OCI-LY7 (cell line): ENCODE measurements around the gene CCDC38. TPM values are rescaled to one million over a fixed set of nuclear protein-coding genes. Genes with fewer than 3 reads are reported as not detected.

ENCODE experiments used
- BruUV-seq: library from RNA; stranded (reverse); fragments of 400-500 nt; replicated peaks from 2 replicates; lab custom pipeline; 2021; lab: Mats Ljungman, UMichigan
- CTCF ChIA-PET: fragments of 300-600 bp; sonication (Branson Sonifier 250); formaldehyde crosslinking; loops from one replicate; lab custom pipeline; 2022; ENCODE audit warnings: antibody characterized with exemption; ENCODE audit not compliant: unreplicated experiment; lab: Charles Lee
- POLR2A ChIA-PET: fragments of 300-600 bp; sonication (Branson Sonifier 250); formaldehyde crosslinking; loops from one replicate; lab custom pipeline; 2022; ENCODE audit warnings: antibody characterized with exemption; lab: Charles Lee
- DNase-seq: peaks from one replicate; pipeline ENCODE4 v3.0.0-alpha.2; 2015; ENCODE audit warnings: low spot score
- H2AFZ ChIP-seq: fragments of 200-600 bp; sonication (generic), shearing (Covaris generic); 2 replicates; pipeline ENCODE4 v1.6.1; 2014; ENCODE audit warnings: mild to moderate bottlenecking, antibody characterized with exemption, low read length, moderate library complexity
- H3K27ac ChIP-seq: fragments of 200-600 bp; sonication (generic); 2 replicates; pipeline ENCODE4 v1.5.1; 2014; ENCODE audit warnings: mixed run types, low read depth, mild to moderate bottlenecking, moderate library complexity, low read length, inconsistent platforms; ENCODE audit not compliant: poor library complexity, severe bottlenecking
- H3K36me3 ChIP-seq: fragments of 200-600 bp; sonication (generic); 2 replicates; pipeline ENCODE4 v1.6.1; 2014; ENCODE audit warnings: mild to moderate bottlenecking, antibody characterized with exemption, low read length, moderate library complexity, mixed read lengths; ENCODE audit not compliant: insufficient read depth
- H3K4me1 ChIP-seq: fragments of 200-600 bp; sonication (generic); 2 replicates; pipeline ENCODE4 v1.5.1; 2014; ENCODE audit warnings: mild to moderate bottlenecking, low read length; ENCODE audit not compliant: insufficient read depth, poor library complexity, severe bottlenecking
- H3K4me2 ChIP-seq: fragments of 200-600 bp; sonication (generic); 2 replicates; pipeline ENCODE4 v1.6.1; 2014; ENCODE audit warnings: mild to moderate bottlenecking, low read length
- H3K4me3 ChIP-seq: fragments of 200-600 bp; sonication (generic); 2 replicates; pipeline ENCODE4 v1.5.1; 2014; ENCODE audit warnings: mild to moderate bottlenecking, low read depth, low read length; ENCODE audit not compliant: poor library complexity, severe bottlenecking
- H3K79me2 ChIP-seq: fragments of 200-600 bp; sonication (generic); 2 replicates; pipeline ENCODE4 v1.6.1; 2016; ENCODE audit warnings: low read depth, mild to moderate bottlenecking, low read length, moderate library complexity, mixed read lengths; ENCODE audit not compliant: insufficient read depth
- H3K9me2 ChIP-seq: fragments of 200-600 bp; sonication (generic); 2 replicates; pipeline ENCODE4 v1.6.1; 2016; ENCODE audit warnings: mild to moderate bottlenecking, low read length, mixed read lengths; ENCODE audit not compliant: insufficient read depth
- H3K9me3 ChIP-seq: fragments of 200-600 bp; sonication (generic); 2 replicates; pipeline ENCODE4 v1.6.1; 2014; ENCODE audit warnings: mild to moderate bottlenecking, mixed run types, low read length, mixed read lengths
- H4K20me1 ChIP-seq: fragments of 200-600 bp; sonication (generic); 2 replicates; pipeline ENCODE4 v1.6.1; 2014; ENCODE audit warnings: mild to moderate bottlenecking, antibody characterized with exemption, low read length, moderate library complexity, mixed read lengths; ENCODE audit not compliant: insufficient read depth
- EZH2phosphoT487 ChIP-seq: fragments of 200-600 bp; sonication (generic); IDR thresholded peaks from 2 replicates; pipeline ENCODE4 v1.6.1; 2018; ENCODE audit warnings: low read depth, borderline replicate concordance, mild to moderate bottlenecking, mixed run types, antibody characterized with exemption, low read length, moderate library complexity, mixed read lengths
- intact Hi-C: fragments of 100-400 bp; cut with micrococcal nuclease; formaldehyde crosslinking; loops from one replicate; pipeline ENCODE4 v1.10.0; 2022; ENCODE audit not compliant: unreplicated experiment
- total RNA-seq, 2 experiments: library from RNA; depleted of rRNA in 1 of 2; stranded (reverse); fragments of >200 nt in 1 of 2; shearing (Covaris generic) in 1 of 2; gene quantifications; 2 replicates each; pipeline ENCODE4 v1.2.3, GENCODE V29; 2014 to 2022
- TF ChIP-seq, protein P1 (sequence below): fragments of 200-600 bp; sonication (generic); conservative IDR thresholded peaks from 2 replicates; pipeline ENCODE4 v1.5.1; 2014; ENCODE audit warnings: mild to moderate bottlenecking, antibody characterized with exemption, low read length, moderate library complexity, mixed read lengths

CCDC38 gene
- total RNA-seq, 2 experiments from 2014 or later: 0.16 to 0.99 TPM

DNA sequence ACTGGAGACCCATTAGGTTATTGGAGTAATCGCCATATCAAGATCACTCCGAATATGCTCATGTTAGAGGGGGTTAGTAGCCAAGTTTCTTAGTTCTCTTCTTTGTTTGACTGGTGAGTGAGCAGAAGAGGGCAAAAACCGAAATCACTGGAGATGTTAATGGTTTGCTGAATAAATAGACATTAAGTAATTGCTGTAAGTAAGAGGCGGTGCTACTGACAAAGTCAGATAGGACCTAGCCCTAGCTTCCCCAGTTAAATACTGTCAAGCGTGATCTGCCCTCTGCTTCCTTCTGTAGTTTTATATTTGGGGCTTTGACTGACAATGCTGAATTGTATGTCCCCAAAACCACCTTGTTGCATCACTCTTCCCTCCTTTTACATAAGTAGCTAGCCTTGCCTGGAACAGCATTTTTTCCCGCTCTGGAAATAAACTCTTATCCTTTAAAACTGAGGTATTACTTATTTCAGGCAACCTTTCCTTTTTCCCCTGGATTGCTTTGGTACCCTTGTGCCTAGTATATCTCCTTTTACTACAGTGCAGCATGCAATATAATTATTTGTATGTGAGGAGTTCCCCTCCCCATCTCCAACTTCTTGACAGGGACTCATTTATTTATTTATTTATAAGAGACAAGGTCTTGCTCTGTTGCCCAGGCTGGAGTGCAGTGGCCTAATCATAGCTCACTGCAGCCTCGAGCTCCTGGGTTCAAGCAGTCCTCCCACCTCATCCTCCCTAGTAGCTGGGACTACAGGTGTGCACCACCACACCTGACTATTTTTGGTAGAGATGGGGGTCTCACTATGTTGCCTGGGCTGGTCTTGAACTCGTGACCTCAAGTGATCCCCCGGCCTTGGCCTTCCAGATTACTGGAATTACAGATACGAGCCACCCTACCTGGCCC, 82.2 kb downstream of the CCDC38 start:
- Histone ChIP-seq H2AFZ (no peak overlapping the region), H4K20me1 (0 out of 2 replicates have a peak, but pooled peaks cover 6% of the 10 kb centered on the region), H3K4me2 (peak overlapping the region; percentile 94), H3K36me3 (peaks cover 52% of the 10 kb centered on the region), H3K79me2 (peaks cover 64% of the 10 kb centered on the region), H3K27ac (no peak overlapping the region), H3K4me3 (peak overlapping the region; percentile 98), H3K9me3 (peaks cover 25% of the 10 kb centered on the region), H3K4me1 (peaks cover 14% of the 10 kb centered on the region), H3K9me2 (no peaks in the 10 kb centered on the region)
- intact Hi-C loops: loop anchor here (2.0 kb wide), 1 partner anchor 83 kb away; the partner anchor contains the start of genes AMDHD1 and CCDC38
- no TSS peak for BruUV-seq
- ChIA-PET POLR2A (interaction anchor here (0.6 to 2.2 kb wide), 5 partner anchors 10 to 167 kb away, joined by 3 to 8 read pairs (median 4); no protein-coding TSS in a partner anchor), CTCF (no interaction called here)
- TF ChIP-seq EZH2phosphoT487: no peak
- TF ChIP-seq, protein P1, sequence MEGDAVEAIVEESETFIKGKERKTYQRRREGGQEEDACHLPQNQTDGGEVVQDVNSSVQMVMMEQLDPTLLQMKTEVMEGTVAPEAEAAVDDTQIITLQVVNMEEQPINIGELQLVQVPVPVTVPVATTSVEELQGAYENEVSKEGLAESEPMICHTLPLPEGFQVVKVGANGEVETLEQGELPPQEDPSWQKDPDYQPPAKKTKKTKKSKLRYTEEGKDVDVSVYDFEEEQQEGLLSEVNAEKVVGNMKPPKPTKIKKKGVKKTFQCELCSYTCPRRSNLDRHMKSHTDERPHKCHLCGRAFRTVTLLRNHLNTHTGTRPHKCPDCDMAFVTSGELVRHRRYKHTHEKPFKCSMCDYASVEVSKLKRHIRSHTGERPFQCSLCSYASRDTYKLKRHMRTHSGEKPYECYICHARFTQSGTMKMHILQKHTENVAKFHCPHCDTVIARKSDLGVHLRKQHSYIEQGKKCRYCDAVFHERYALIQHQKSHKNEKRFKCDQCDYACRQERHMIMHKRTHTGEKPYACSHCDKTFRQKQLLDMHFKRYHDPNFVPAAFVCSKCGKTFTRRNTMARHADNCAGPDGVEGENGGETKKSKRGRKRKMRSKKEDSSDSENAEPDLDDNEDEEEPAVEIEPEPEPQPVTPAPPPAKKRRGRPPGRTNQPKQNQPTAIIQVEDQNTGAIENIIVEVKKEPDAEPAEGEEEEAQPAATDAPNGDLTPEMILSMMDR: no peak
- DNase-seq: no peak

DNA sequence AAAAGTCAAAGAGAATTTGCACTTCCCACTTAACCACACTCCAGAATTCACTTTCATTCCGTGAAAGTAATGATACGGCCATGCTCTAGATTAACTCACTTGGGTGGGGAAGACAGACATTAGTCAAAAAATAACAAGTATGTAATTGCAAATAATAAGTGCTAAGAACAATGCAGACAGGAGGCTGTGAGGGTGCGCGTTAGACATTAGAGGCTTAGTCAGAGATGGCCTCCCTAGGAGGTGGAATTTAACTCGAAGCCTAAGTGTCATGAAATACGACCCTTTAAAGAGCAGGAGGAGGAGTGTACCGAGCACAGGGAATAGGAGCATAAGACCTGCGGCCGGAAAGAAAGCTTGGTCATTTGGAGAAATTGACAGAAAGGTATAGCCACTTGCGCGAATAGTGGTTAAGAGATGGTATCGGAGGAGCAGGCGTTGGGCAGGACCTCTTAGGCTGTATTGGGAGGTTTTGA, 83.0 kb downstream of the CCDC38 start:
- Histone ChIP-seq H2AFZ (peak overlapping the region; percentile 89; the same call in 1 of the 2 replicates), H3K79me2 (peaks cover 56% of the 10 kb centered on the region), H3K9me2 (no peaks in the 10 kb centered on the region), H3K4me1 (peaks cover 14% of the 10 kb centered on the region), H3K4me2 (peak overlapping the region; percentile 94), H4K20me1 (0 out of 2 replicates have a peak, but pooled peaks cover 6% of the 10 kb centered on the region), H3K9me3 (peaks cover 25% of the 10 kb centered on the region), H3K36me3 (peaks cover 43% of the 10 kb centered on the region), H3K27ac (peak overlapping the region; percentile 65), H3K4me3 (peak overlapping the region; percentile 98)
- intact Hi-C loops: loop anchor here (2.0 kb wide), 1 partner anchor 83 kb away; the partner anchor contains the start of genes AMDHD1 and CCDC38
- no TSS peak for BruUV-seq
- CTCF ChIA-PET: no interaction called here
- DNase-seq: peak; percentile 15
- TF ChIP-seq, protein P1: no peak
- no peak for TF ChIP-seq EZH2phosphoT487
- POLR2A ChIA-PET: no interaction called here
